Nephron progenitor cell (in vitro differentiated cells): Measurements from ENCODE around the gene C22orf39.
A peak's percentile ranks its signal among the peaks of the same experiment; 100 is the strongest.

Experiments used
- DNase-seq: peaks from one replicate; pipeline ENCODE4 v3.0.0; 2021
- H3K27ac Mint-ChIP-seq: 2 replicates; pipeline ENCODE4 v1.8.0; 2021; ENCODE audit warnings: mild to moderate bottlenecking, moderate library complexity, mixed read lengths
- H3K27me3 Mint-ChIP-seq: 2 replicates; pipeline ENCODE4 v1.8.0; 2021; ENCODE audit warnings: mild to moderate bottlenecking, low read depth, mixed read lengths; ENCODE audit not compliant: poor library complexity
- H3K36me3 Mint-ChIP-seq: 2 replicates; pipeline ENCODE4 v1.8.0; 2021; ENCODE audit warnings: low read depth, mixed read lengths
- H3K4me1 Mint-ChIP-seq: 2 replicates; pipeline ENCODE4 v1.8.0; 2021; ENCODE audit warnings: mixed read lengths
- H3K4me3 Mint-ChIP-seq: 2 replicates; pipeline ENCODE4 v1.8.0; 2021; ENCODE audit warnings: mild to moderate bottlenecking, moderate library complexity, mixed read lengths
- H3K9me3 Mint-ChIP-seq: 2 replicates; pipeline ENCODE4 v1.8.0; 2021; ENCODE audit warnings: mild to moderate bottlenecking, moderate library complexity, mixed read lengths
- TF ChIP-seq, protein P1 (sequence below): fragments of 200-600 bp; sonication (generic); IDR thresholded peaks from 2 replicates; pipeline ENCODE4 v1.5.0; 2021; ENCODE audit warnings: antibody characterized with exemption

The C22orf39 gene

DNA sequence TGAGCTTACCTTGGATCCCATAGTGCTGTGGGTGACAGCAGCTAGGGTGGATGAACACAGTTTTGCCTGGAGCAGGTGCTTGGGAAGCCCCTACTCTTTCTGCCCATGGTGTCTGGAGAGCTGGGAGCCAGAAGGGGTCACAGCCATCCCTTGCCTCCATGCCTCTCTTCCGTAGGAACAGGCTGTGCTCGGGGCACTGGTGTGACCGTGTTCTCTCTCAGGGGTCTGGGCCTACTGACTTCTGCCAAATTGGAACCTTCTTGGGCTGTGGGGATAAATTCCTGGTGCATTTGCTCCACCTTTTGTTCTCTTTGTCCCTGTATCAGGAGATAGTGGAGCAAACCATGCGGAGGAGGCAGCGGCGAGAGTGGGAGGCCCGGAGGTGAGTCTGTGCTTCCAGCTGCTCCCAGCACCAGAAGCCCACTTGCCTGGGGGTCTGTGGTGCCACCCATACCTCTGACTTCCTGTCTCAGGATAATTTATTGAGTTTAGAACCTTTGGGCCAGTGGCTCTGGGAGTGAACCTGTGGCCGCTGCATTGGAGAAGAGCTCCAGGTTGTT lies 46.6 kb upstream of the C22orf39 start:
- TF ChIP-seq, protein P1, sequence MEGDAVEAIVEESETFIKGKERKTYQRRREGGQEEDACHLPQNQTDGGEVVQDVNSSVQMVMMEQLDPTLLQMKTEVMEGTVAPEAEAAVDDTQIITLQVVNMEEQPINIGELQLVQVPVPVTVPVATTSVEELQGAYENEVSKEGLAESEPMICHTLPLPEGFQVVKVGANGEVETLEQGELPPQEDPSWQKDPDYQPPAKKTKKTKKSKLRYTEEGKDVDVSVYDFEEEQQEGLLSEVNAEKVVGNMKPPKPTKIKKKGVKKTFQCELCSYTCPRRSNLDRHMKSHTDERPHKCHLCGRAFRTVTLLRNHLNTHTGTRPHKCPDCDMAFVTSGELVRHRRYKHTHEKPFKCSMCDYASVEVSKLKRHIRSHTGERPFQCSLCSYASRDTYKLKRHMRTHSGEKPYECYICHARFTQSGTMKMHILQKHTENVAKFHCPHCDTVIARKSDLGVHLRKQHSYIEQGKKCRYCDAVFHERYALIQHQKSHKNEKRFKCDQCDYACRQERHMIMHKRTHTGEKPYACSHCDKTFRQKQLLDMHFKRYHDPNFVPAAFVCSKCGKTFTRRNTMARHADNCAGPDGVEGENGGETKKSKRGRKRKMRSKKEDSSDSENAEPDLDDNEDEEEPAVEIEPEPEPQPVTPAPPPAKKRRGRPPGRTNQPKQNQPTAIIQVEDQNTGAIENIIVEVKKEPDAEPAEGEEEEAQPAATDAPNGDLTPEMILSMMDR: no peak
- no peaks in the 10 kb centered on the region for H3K4me1 Mint-ChIP-seq
- no peak for DNase-seq
- H3K4me3 Mint-ChIP-seq: no peak overlapping the region
- no peaks in the 10 kb centered on the region for H3K27me3 Mint-ChIP-seq
- peaks cover 12% of the 10 kb centered on the region for H3K36me3 Mint-ChIP-seq
- no peaks in the 10 kb centered on the region for H3K9me3 Mint-ChIP-seq
- no peak overlapping the region for H3K27ac Mint-ChIP-seq

DNA sequence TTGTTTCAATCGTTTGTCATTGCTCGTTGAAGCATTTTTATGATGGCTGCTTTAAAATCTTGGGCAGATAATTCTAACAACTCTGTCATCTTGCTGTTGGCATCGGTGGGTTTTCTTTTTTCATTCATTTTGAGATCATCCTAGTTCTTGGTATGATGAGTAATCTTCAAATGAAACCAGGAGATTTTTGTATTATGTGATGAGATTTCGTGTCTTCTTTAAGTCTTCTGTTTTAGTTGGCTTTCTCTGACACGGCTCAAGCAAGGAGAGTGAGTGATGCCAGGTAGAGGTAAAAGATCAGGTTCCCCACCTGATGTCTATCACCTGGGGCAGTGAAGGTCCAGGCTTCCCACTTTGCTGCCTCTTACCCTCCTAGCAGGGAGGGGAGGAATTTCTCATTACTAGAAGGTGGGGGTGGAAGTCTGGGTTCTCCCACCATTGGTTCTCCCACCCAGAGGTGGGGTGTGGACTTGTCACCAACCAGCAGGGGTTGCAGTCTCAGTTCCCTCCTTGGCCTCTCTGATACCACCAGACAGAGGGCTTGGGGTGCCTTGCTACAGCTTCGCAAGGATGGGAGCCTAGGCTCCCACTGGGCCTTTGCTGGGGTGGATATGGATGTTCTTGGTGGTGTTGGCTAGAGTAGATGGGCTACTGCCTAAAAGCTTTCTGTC lies 45.1 kb upstream of the C22orf39 start:
- TF ChIP-seq, protein P1: no peak
- no peak overlapping the region for H3K27ac Mint-ChIP-seq
- DNase-seq: no peak
- no peaks in the 10 kb centered on the region for H3K9me3 Mint-ChIP-seq
- no peaks in the 10 kb centered on the region for H3K27me3 Mint-ChIP-seq
- H3K4me3 Mint-ChIP-seq: no peak overlapping the region
- peaks cover 12% of the 10 kb centered on the region for H3K36me3 Mint-ChIP-seq
- H3K4me1 Mint-ChIP-seq: no peaks in the 10 kb centered on the region

DNA sequence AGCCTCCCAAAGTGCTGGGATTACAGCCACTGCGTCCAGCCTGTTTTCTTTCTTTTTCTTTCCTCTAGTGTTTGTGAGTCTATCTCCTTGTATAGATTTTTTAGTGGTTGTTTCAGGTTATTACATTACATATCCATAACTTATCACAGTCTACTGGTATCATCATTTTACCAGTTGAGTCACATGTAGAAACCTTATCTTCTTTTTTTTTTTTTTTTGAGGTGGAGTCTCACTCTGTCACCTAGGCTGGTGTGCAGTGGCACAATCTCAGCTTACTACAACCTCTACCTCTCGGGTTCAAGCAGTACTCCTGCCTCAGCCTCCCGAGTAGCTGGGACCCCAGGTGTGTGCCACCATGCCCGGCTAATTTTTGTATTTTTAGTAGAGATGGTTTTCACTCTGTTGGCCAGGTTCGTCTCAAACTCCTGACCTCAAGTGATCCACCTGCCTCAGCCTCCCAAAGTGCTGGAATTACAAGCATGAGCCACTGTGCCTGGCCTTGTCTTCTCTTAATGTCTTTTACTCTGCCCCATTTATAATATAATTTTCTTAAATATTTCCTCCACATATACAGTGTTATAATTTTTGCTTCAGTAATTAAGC lies 43.2 kb upstream of the C22orf39 start:
- TF ChIP-seq, protein P1: no peak
- DNase-seq: no peak
- no peak overlapping the region for H3K4me3 Mint-ChIP-seq
- peak overlapping the region; percentile 13 for H3K27ac Mint-ChIP-seq
- no peaks in the 10 kb centered on the region for H3K4me1 Mint-ChIP-seq
- H3K36me3 Mint-ChIP-seq: peaks cover 12% of the 10 kb centered on the region
- no peaks in the 10 kb centered on the region for H3K27me3 Mint-ChIP-seq
- H3K9me3 Mint-ChIP-seq: no peaks in the 10 kb centered on the region

DNA sequence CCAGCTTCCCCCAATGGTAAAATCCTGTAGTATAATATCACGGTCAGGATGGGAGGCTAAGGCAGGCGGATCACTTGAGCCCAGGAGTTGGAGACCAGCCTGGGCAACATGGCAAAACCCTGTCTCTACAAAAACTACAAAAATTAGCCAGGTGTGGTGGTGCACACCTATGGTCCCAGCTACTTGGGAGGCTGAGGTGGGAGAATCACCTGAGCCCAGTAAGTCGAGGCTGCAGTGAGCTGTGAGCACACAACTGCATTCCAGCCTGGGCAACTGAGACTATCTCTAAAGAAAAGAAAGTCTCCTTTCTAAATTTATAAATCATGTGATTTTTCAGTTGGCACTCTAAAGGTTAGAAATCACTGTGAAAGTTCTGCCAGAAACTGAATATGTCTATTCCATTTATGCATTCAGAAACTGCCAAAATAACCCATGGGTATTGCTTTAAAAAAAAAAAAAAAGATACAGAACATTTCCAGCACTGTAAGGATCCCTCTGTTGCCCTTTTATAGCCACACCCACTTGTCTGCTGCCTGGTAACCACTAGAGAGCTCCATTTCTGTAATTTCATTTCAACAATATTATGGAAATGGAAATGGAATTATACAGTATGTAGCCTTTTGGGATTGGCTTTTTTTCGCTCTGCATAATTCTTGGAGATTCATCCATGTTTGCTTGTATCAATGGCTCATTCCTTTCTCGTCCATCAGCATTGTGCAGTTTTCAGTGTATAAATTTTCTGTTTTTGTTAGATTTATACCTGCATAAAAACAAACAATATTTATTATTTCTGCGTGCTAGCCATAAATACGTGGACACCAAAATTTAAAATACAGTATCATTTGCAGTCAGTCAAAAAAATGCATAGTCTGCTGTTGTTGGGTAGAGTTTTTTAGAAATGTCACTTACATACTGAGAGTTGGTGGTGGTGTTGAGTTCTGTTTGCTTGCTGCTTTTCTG lies 41.7 kb upstream of the C22orf39 start:
- Mint-ChIP-seq H3K27ac (no peak overlapping the region), H3K36me3 (peaks cover 21% of the 10 kb centered on the region), H3K9me3 (no peaks in the 10 kb centered on the region), H3K4me1 (no peaks in the 10 kb centered on the region), H3K4me3 (no peak overlapping the region), H3K27me3 (no peaks in the 10 kb centered on the region)
- TF ChIP-seq, protein P1: no peak
- no peak for DNase-seq

DNA sequence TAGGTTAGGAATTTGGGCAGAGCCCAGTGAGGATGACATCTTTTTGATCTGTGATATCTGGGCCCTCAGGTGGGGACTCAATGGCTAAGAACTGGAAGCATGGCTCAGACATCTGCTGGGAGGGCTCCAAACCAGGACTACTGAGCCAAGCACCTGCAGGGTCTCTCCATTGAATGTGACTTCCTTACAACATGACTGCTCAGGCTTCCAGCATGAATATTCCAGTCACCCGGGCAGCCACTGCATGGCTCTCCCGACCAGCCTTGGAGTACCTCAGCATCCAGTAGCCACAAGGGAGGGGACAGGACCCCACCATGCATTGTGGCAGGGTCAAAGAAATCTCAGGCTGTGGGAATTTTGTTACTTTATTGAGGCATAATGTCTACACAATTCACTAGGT lies 40.8 kb upstream of the C22orf39 start:
- no peaks in the 10 kb centered on the region for H3K27me3 Mint-ChIP-seq

More for the DNA sequence above, 40.8 kb upstream of the C22orf39 start:
- H3K9me3 Mint-ChIP-seq: no peaks in the 10 kb centered on the region
- no peaks in the 10 kb centered on the region for H3K4me1 Mint-ChIP-seq
- H3K27ac Mint-ChIP-seq: no peak overlapping the region
- TF ChIP-seq, protein P1: no peak
- no peak overlapping the region for H3K4me3 Mint-ChIP-seq
- DNase-seq: no peak
- H3K36me3 Mint-ChIP-seq: peaks cover 27% of the 10 kb centered on the region
